ENCODE data around the gene KIAA0513. TPM values are rescaled to one million over a fixed set of nuclear protein-coding genes. Genes with fewer than 3 reads are reported as not detected.

The KIAA0513 gene
- total RNA-seq, 1 donor from 2014 or later = 16.3 TPM

DNA sequence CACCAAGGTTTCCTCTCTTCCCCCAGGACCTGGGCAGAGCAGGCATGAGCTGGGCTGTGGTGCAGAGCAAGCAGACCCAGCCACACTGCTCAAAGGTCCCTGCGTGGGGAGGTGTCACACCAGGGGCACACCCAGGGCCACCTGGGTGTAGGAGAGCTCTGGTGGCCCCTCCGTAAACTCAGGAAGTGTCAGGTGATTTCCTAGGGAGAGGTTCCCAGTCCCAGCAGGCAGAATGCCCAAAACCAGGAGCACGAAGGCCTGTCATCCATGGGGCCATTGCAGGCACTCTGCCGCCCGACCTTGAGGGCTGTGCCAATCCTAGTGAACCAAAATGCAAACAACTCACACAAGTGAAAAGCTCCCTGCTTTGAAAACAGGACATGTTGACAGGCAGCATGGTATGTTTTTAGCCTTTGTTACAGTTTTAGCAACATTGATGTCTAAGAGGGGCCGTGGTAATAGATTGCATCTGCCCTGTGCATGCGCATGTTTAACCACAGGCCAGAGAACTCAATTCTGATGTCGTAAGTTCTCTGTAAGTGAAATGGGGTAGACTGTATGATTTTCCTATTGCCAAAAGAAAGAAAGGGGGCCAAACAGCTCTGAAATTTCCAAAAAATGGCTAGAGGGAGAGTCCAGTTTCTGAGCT, 63.4 kb downstream of the KIAA0513 start:
- Mint-ChIP-seq H3K27ac (no peak overlapping the region), H3K27me3 (peaks cover 12% of the 10 kb centered on the region), H3K4me1 (ENCODE audit: low read depth) (no peaks in the 10 kb centered on the region), H3K36me3 (ENCODE audit: insufficient read depth) (peaks cover 3% of the 10 kb centered on the region), H3K9me3 (ENCODE audit: low read depth) (no peaks in the 10 kb centered on the region), H3K4me3 (ENCODE audit: low read depth) (no peak overlapping the region)
- TF ChIP-seq, protein P1, sequence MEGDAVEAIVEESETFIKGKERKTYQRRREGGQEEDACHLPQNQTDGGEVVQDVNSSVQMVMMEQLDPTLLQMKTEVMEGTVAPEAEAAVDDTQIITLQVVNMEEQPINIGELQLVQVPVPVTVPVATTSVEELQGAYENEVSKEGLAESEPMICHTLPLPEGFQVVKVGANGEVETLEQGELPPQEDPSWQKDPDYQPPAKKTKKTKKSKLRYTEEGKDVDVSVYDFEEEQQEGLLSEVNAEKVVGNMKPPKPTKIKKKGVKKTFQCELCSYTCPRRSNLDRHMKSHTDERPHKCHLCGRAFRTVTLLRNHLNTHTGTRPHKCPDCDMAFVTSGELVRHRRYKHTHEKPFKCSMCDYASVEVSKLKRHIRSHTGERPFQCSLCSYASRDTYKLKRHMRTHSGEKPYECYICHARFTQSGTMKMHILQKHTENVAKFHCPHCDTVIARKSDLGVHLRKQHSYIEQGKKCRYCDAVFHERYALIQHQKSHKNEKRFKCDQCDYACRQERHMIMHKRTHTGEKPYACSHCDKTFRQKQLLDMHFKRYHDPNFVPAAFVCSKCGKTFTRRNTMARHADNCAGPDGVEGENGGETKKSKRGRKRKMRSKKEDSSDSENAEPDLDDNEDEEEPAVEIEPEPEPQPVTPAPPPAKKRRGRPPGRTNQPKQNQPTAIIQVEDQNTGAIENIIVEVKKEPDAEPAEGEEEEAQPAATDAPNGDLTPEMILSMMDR (IDR thresholded peaks at IDR 0.05; ENCODE audit: unreplicated experiment) = no peak
- DNase-seq (ENCODE audit: low spot score, unreplicated experiment) = no peak

DNA sequence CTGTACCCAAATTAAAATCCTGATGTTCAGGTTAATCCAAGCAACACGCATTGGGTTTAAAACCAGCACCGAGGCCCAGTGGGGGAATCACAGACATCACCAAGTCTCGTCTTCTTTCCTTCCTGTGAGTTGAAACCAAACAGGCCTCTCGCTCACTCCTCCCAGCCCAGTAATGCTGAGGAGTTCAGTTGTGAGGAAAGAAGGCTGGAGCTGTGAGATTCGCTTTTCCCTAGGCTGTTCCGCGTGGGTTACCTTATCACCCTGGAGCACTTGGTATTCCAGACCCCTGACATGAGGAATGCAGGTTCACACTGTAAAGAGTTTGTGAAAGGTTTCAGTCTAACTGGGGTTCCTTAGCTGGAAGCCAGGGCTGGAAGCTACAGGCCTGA, 63.9 kb downstream of the KIAA0513 start:
- no peak overlapping the region for H3K27ac Mint-ChIP-seq
- peaks cover 12% of the 10 kb centered on the region for H3K27me3 Mint-ChIP-seq
- TF ChIP-seq, protein P1 (IDR thresholded peaks at IDR 0.05; ENCODE audit: unreplicated experiment) = no peak
- H3K4me1 Mint-ChIP-seq (ENCODE audit: low read depth) = no peaks in the 10 kb centered on the region
- no peaks in the 10 kb centered on the region for H3K9me3 Mint-ChIP-seq (ENCODE audit: low read depth)
- H3K4me3 Mint-ChIP-seq (ENCODE audit: low read depth) = no peak overlapping the region
- peaks cover 3% of the 10 kb centered on the region for H3K36me3 Mint-ChIP-seq (ENCODE audit: insufficient read depth)
- no peak for DNase-seq (ENCODE audit: low spot score, unreplicated experiment)

GRCh38 chr16:85092309-85092708, 64.7 kb downstream of the KIAA0513 start:
- Mint-ChIP-seq H3K36me3 (ENCODE audit: insufficient read depth) (peaks cover 3% of the 10 kb centered on the region), H3K27ac (no peak overlapping the region), H3K4me3 (ENCODE audit: low read depth) (no peak overlapping the region), H3K27me3 (peaks cover 12% of the 10 kb centered on the region), H3K4me1 (ENCODE audit: low read depth) (no peaks in the 10 kb centered on the region), H3K9me3 (ENCODE audit: low read depth) (no peaks in the 10 kb centered on the region)
- DNase-seq (ENCODE audit: low spot score, unreplicated experiment) = no peak
- TF ChIP-seq, protein P1 (IDR thresholded peaks at IDR 0.05; ENCODE audit: unreplicated experiment) = no peak

DNA sequence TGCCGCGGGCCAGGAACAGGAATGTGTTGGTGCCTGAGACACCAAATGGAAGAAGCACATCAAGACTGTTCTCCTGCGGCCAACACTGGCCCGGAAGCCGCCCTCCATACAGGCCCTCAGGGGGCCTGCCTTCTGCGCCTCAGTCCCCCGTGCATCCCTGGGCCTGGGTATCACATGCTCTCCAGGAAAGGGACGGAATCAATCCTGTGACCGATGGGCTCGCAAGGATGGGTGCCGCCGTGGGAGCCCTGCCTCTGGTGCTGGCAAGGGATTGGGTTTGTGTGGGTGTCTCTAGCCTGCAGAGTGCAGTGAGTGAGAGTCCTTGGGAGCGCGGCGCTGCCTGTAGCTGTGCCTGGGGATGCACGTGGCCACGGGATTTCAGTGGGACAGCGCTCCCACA, 65.3 kb downstream of the KIAA0513 start:
- peaks cover 12% of the 10 kb centered on the region for H3K27me3 Mint-ChIP-seq
- no peak for DNase-seq (ENCODE audit: low spot score, unreplicated experiment)
- no peak overlapping the region for H3K27ac Mint-ChIP-seq
- no peaks in the 10 kb centered on the region for H3K9me3 Mint-ChIP-seq (ENCODE audit: low read depth)
- peaks cover 3% of the 10 kb centered on the region for H3K36me3 Mint-ChIP-seq (ENCODE audit: insufficient read depth)
- H3K4me1 Mint-ChIP-seq (ENCODE audit: low read depth) = no peaks in the 10 kb centered on the region
- no peak overlapping the region for H3K4me3 Mint-ChIP-seq (ENCODE audit: low read depth)
- TF ChIP-seq, protein P1 (IDR thresholded peaks at IDR 0.05; ENCODE audit: unreplicated experiment) = no peak

GRCh38 chr16:85093705-85094104, 66.1 kb downstream of the KIAA0513 start:
- TF ChIP-seq, protein P1 (IDR thresholded peaks at IDR 0.05; ENCODE audit: unreplicated experiment) = no peak
- peaks cover 3% of the 10 kb centered on the region for H3K36me3 Mint-ChIP-seq (ENCODE audit: insufficient read depth)
- no peak for DNase-seq (ENCODE audit: low spot score, unreplicated experiment)
- H3K9me3 Mint-ChIP-seq (ENCODE audit: low read depth) = no peaks in the 10 kb centered on the region
- H3K27me3 Mint-ChIP-seq = peaks cover 14% of the 10 kb centered on the region
- no peaks in the 10 kb centered on the region for H3K4me1 Mint-ChIP-seq (ENCODE audit: low read depth)
- no peak overlapping the region for H3K27ac Mint-ChIP-seq
- H3K4me3 Mint-ChIP-seq (ENCODE audit: low read depth) = no peak overlapping the region

All from progenitor cell of endocrine pancreas (in vitro differentiated cells).